ENCODE measurements around the gene HAND1. TPM values are rescaled to one million over a fixed set of nuclear protein-coding genes. Genes with fewer than 3 reads are reported as not detected.

Gene HAND1
- total RNA-seq, 1 donor = not detected

DNA sequence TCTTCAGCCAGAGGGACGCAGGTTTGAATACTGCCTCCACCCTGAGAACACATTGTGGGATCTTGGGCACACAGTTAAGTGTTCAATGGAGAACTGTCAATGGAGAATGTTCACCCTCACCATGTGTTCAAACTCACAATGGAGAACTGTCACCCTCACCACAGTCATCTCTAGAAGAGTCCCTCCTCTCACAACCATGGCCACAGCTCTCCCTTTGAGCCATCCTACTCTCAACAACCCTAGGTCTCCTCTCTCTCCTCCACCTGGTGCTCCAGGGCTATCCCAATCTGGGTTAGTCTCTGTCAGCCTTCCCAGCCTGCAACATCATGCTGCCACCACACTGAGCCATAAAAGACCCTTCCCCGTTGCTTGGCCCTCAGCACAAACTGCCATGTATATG, 36.3 kb upstream of the HAND1 start:
- H3K4me3 ChIP-seq (ENCODE audit: low read length) = no peak overlapping the region
- H3K27me3 ChIP-seq (ENCODE audit: insufficient read depth, low read length) = peaks cover under 1% of the 10 kb centered on the region
- H3K4me1 ChIP-seq (ENCODE audit: insufficient read depth, low read length) = no peaks in the 10 kb centered on the region
- no peaks in the 10 kb centered on the region for H3K9me3 ChIP-seq (ENCODE audit: low read depth, low read length)

- Histone ChIP-seq H3K27me3 (ENCODE audit: insufficient read depth, low read length) (no peaks in the 10 kb centered on the region), H3K9me3 (ENCODE audit: low read depth, low read length) (no peaks in the 10 kb centered on the region), H3K4me1 (ENCODE audit: insufficient read depth, low read length) (no peaks in the 10 kb centered on the region), H3K4me3 (ENCODE audit: low read length) (no peak overlapping the region)
Observed at GRCh38 chr5:154513669-154514084, 35.6 kb upstream of the HAND1 start.

GRCh38 chr5:154511984-154512383, 34.0 kb upstream of the HAND1 start:
- H3K4me1 ChIP-seq (ENCODE audit: insufficient read depth, low read length) = no peaks in the 10 kb centered on the region
- H3K27me3 ChIP-seq (ENCODE audit: insufficient read depth, low read length) = no peaks in the 10 kb centered on the region
- H3K9me3 ChIP-seq (ENCODE audit: low read depth, low read length) = no peaks in the 10 kb centered on the region
- H3K4me3 ChIP-seq (ENCODE audit: low read length) = no peak overlapping the region

GRCh38 chr5:154509784-154510555, 31.9 kb upstream of the HAND1 start:
- H3K4me3 ChIP-seq (ENCODE audit: low read length) = no peak overlapping the region
- H3K27me3 ChIP-seq (ENCODE audit: insufficient read depth, low read length) = no peaks in the 10 kb centered on the region
- H3K9me3 ChIP-seq (ENCODE audit: low read depth, low read length) = no peaks in the 10 kb centered on the region
- no peaks in the 10 kb centered on the region for H3K4me1 ChIP-seq (ENCODE audit: insufficient read depth, low read length)

DNA sequence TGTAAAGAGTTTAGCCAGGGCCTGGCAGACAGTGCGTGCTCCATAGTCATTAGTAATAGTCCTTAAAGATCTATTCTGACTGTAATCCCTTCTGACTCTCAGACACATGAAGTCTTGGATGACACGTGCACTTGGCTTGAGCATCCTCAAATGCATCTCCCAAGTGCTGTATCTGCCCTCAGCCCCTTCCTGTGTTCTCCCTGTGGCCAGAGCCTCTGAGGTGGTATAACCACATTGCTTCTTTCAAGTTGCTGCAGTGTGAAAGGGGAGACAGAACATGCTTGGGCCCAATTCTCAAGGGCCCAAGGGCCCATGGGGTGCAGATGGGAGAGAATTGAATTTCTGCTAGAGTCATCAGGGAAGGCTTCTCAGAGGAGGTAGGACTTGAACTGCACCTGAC, 30.1 kb upstream of the HAND1 start:
- Histone ChIP-seq H3K27me3 (ENCODE audit: insufficient read depth, low read length) (no peaks in the 10 kb centered on the region), H3K4me1 (ENCODE audit: insufficient read depth, low read length) (no peaks in the 10 kb centered on the region), H3K9me3 (ENCODE audit: low read depth, low read length) (no peaks in the 10 kb centered on the region), H3K4me3 (ENCODE audit: low read length) (no peak overlapping the region)

DNA sequence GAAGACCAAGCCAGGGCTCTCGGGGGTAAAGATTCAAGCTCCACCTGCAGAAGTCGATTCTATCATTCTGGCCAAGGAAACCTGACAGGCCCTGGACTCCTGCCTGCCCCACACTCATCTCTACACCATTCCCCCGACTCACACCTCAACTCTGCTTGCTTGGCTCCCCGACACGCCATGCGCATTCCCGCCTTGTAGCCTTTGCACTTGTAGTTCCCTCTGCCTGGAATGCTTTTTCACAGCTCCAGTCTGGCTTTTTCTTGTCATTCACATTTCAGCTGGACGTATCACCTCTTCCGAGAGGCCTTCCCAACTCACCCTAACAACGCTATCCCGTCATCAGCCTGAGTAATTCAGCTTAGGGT, 28.7 kb upstream of the HAND1 start:
- Histone ChIP-seq H3K27me3 (ENCODE audit: insufficient read depth, low read length) (no peaks in the 10 kb centered on the region), H3K4me1 (ENCODE audit: insufficient read depth, low read length) (no peaks in the 10 kb centered on the region), H3K4me3 (ENCODE audit: low read length) (no peak overlapping the region), H3K9me3 (ENCODE audit: low read depth, low read length) (no peaks in the 10 kb centered on the region)

- H3K4me3 ChIP-seq (ENCODE audit: low read length) = no peak overlapping the region
- no peaks in the 10 kb centered on the region for H3K4me1 ChIP-seq (ENCODE audit: insufficient read depth, low read length)
Observed at GRCh38 chr5:154506049-154506715, 28.2 kb upstream of the HAND1 start.

DNA sequence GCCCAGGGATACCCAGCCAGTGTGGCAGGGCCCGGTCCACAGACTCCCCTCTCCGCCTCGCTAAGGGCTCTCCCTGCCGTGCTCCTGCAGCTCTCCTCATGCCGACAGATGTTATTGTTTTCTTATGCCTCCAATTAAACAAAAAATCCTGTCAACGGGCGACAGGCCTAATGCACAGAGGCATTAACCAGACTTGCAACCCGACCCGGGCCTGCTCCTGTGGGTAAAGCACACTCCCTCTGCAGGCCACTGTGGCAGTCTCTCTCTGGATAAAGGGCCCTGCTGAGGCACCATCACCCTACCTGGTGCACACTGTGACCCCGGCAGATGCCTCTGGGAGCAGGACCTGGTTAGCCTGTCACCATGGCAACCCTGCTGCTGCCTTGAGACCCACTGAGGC, 27.5 kb upstream of the HAND1 start:
- H3K4me1 ChIP-seq (ENCODE audit: insufficient read depth, low read length) = no peaks in the 10 kb centered on the region
- H3K27me3 ChIP-seq (ENCODE audit: insufficient read depth, low read length) = no peaks in the 10 kb centered on the region
- H3K9me3 ChIP-seq (ENCODE audit: low read depth, low read length) = no peaks in the 10 kb centered on the region
- H3K4me3 ChIP-seq (ENCODE audit: low read length) = no peak overlapping the region

More at GRCh38 chr5:154506049-154506715, 28.2 kb upstream of the HAND1 start:
- no peaks in the 10 kb centered on the region for H3K27me3 ChIP-seq (ENCODE audit: insufficient read depth, low read length)
- H3K9me3 ChIP-seq (ENCODE audit: low read depth, low read length) = no peaks in the 10 kb centered on the region

GRCh38 chr5:154503698-154504039, 25.6 kb upstream of the HAND1 start:
- H3K4me3 ChIP-seq (ENCODE audit: low read length) = no peak overlapping the region

GRCh38 chr5:154502180-154502579, 24.2 kb upstream of the HAND1 start:
- no peaks in the 10 kb centered on the region for H3K27me3 ChIP-seq (ENCODE audit: insufficient read depth, low read length)
- no peaks in the 10 kb centered on the region for H3K9me3 ChIP-seq (ENCODE audit: low read depth, low read length)
- H3K4me1 ChIP-seq (ENCODE audit: insufficient read depth, low read length) = no peaks in the 10 kb centered on the region
- H3K4me3 ChIP-seq (ENCODE audit: low read length) = no peak overlapping the region

More at GRCh38 chr5:154503698-154504039, 25.6 kb upstream of the HAND1 start:
- Histone ChIP-seq H3K4me1 (ENCODE audit: insufficient read depth, low read length) (no peaks in the 10 kb centered on the region), H3K27me3 (ENCODE audit: insufficient read depth, low read length) (no peaks in the 10 kb centered on the region), H3K9me3 (ENCODE audit: low read depth, low read length) (no peaks in the 10 kb centered on the region)

- Histone ChIP-seq H3K4me3 (ENCODE audit: low read length) (no peak overlapping the region), H3K4me1 (ENCODE audit: insufficient read depth, low read length) (no peaks in the 10 kb centered on the region), H3K27me3 (ENCODE audit: insufficient read depth, low read length) (peaks cover 5% of the 10 kb centered on the region), H3K9me3 (ENCODE audit: low read depth, low read length) (no peaks in the 10 kb centered on the region)
Observed at GRCh38 chr5:154501566-154501965, 23.5 kb upstream of the HAND1 start.

- Histone ChIP-seq H3K4me3 (ENCODE audit: low read length) (no peak overlapping the region), H3K9me3 (ENCODE audit: low read depth, low read length) (no peaks in the 10 kb centered on the region), H3K4me1 (ENCODE audit: insufficient read depth, low read length) (no peaks in the 10 kb centered on the region), H3K27me3 (ENCODE audit: insufficient read depth, low read length) (peaks cover 18% of the 10 kb centered on the region)
Observed at GRCh38 chr5:154498994-154499393, 21.0 kb upstream of the HAND1 start.

- no peak overlapping the region for H3K4me3 ChIP-seq (ENCODE audit: low read length)
- H3K4me1 ChIP-seq (ENCODE audit: insufficient read depth, low read length) = no peaks in the 10 kb centered on the region
- H3K27me3 ChIP-seq (ENCODE audit: insufficient read depth, low read length) = peaks cover 22% of the 10 kb centered on the region
- no peaks in the 10 kb centered on the region for H3K9me3 ChIP-seq (ENCODE audit: low read depth, low read length)
Observed at GRCh38 chr5:154498591-154498990, 20.6 kb upstream of the HAND1 start.

DNA sequence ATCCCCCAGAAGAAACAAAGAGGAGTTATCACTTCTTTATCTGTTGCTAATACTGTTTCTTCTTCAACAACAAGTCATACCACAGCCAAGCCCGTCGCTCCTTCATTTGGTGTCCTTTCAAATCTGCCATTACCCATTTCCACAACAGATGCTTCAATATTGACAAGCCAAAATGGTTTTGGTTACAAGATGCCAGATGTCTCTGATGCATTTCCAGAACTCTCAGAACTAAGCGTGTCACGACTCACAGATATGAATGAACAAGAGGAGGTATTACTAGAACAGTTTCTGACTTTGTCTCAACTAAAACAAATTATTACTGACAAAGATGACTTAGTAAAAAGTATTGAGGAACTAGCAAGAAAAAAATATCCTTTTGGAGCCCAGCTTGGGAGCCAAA, 16.0 kb upstream of the HAND1 start:
- Histone ChIP-seq H3K4me3 (ENCODE audit: low read length) (no peak overlapping the region), H3K9me3 (ENCODE audit: low read depth, low read length) (no peaks in the 10 kb centered on the region), H3K27me3 (ENCODE audit: insufficient read depth, low read length) (peaks cover 49% of the 10 kb centered on the region), H3K4me1 (ENCODE audit: insufficient read depth, low read length) (no peaks in the 10 kb centered on the region)

DNA sequence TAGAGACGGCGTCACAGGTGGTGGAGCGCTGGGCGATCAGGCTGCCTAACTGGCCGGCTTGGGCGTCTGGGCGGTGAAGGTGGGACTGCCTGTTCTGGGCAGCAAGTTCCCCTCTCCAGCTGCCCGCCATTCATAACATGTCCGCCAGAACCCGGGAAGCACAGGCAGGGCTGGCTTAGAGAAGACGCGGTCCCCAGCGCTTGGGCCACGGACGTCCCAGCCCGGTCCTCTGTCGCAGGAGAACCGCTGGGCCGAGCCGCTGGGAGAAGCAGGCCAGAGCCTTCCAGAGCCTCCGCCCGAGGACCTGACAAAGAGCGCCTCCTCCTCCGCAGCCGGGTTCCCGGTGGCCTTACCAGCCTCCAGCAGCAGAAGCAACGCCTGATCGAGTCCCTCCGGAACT, 15.2 kb upstream of the HAND1 start:
- Histone ChIP-seq H3K27me3 (ENCODE audit: insufficient read depth, low read length) (peaks cover 55% of the 10 kb centered on the region), H3K4me1 (ENCODE audit: insufficient read depth, low read length) (no peaks in the 10 kb centered on the region), H3K9me3 (ENCODE audit: low read depth, low read length) (no peaks in the 10 kb centered on the region), H3K4me3 (ENCODE audit: low read length) (no peak overlapping the region)

- H3K4me3 ChIP-seq (ENCODE audit: low read length) = no peak overlapping the region
- no peaks in the 10 kb centered on the region for H3K9me3 ChIP-seq (ENCODE audit: low read depth, low read length)
- H3K4me1 ChIP-seq (ENCODE audit: insufficient read depth, low read length) = no peaks in the 10 kb centered on the region
- peaks cover 67% of the 10 kb centered on the region for H3K27me3 ChIP-seq (ENCODE audit: insufficient read depth, low read length)
Observed at GRCh38 chr5:154491941-154492340, 13.9 kb upstream of the HAND1 start.
